Fibroblast of mammary gland (primary cell): ENCODE data around the gene RHBDF1.
"Not testable (repeated sequence)": the region's sequence is repeated elsewhere in the genome, so short reads cannot be mapped to it uniquely, and the experiment has no call there.

Experiments
- DNase-seq: peaks from one replicate; pipeline ENCODE4 v3.0.0-alpha.2; 2010; ENCODE audit warnings: low read depth
- H3K4me3 ChIP-seq: 2 replicates; pipeline ENCODE4 v1.5.1; 2011; ENCODE audit warnings: low read depth, mild to moderate bottlenecking, low read length, moderate library complexity; ENCODE audit not compliant: control insufficient read depth
- TF ChIP-seq, protein P1 (sequence below): conservative IDR thresholded peaks from 2 replicates; pipeline ENCODE4 v1.5.1; 2011; ENCODE audit warnings: low read depth, low read length, inconsistent platforms; ENCODE audit not compliant: control insufficient read depth, insufficient read depth

Gene RHBDF1

DNA sequence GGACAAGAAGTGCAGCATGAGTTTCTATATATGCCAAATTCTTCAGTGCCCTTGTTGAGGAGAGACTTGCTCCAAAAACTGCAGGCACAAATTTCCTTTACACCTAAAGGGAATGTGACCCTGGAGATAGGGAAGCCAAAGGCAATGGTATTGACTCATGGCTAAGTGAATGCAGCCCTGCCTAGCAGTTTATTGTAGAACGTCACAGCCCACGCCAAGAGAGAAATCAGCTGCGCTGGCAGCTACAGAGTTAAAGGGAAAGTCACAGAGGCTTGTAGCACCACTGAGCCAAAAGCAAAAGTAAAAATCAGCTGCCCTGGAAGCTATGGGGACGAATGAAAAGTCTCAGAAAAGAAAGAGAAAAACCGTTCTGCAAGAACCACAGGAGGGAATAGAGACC lies 29.1 kb downstream of the RHBDF1 start:
- no peak overlapping the region for H3K4me3 ChIP-seq
- TF ChIP-seq, protein P1, sequence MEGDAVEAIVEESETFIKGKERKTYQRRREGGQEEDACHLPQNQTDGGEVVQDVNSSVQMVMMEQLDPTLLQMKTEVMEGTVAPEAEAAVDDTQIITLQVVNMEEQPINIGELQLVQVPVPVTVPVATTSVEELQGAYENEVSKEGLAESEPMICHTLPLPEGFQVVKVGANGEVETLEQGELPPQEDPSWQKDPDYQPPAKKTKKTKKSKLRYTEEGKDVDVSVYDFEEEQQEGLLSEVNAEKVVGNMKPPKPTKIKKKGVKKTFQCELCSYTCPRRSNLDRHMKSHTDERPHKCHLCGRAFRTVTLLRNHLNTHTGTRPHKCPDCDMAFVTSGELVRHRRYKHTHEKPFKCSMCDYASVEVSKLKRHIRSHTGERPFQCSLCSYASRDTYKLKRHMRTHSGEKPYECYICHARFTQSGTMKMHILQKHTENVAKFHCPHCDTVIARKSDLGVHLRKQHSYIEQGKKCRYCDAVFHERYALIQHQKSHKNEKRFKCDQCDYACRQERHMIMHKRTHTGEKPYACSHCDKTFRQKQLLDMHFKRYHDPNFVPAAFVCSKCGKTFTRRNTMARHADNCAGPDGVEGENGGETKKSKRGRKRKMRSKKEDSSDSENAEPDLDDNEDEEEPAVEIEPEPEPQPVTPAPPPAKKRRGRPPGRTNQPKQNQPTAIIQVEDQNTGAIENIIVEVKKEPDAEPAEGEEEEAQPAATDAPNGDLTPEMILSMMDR = no peak
- peak; percentile 15 for DNase-seq

DNA sequence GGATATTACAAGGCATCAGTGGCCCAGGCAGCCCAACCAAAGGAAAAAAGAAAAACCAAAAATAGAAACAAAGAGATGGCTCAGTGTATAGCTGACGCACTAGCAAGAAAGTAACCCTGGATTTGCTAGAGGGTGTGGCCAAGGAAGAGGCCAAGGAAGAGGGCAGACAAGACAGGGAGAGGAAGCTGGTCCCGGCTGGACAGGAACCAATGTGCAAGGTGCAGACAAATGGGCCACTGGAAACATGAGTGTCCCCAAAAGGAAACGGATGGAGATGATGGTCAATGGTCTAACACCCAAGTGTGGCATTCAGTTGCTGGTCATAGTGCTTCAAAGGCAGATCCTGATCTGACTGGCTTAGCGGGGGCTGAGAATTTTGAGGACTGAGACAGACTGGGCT lies 29.7 kb downstream of the RHBDF1 start:
- H3K4me3 ChIP-seq = no peak overlapping the region
- TF ChIP-seq, protein P1 = no peak
- no peak for DNase-seq

DNA sequence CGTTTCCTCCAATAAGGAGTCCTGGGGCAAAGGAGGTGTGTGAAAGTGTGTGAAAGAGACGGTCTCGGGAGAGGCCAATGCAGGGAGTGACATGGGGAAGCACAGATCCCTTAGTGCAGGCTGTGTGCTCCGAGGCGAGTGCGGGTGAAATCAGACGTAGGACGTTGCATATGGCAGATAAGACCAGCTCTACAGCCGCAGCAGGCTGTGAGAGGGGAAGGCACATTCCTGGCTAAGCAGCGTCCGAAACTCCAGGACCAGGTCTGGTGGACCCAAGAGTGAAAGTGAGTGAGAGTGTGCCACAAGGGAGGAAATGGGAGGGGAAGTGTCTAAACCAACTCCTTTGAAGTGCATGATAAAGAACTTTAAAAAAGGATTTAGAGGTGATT lies 30.4 kb downstream of the RHBDF1 start:
- peak overlapping the region; percentile 23 for H3K4me3 ChIP-seq
- DNase-seq = peak; percentile 5
- TF ChIP-seq, protein P1 = no peak

DNA sequence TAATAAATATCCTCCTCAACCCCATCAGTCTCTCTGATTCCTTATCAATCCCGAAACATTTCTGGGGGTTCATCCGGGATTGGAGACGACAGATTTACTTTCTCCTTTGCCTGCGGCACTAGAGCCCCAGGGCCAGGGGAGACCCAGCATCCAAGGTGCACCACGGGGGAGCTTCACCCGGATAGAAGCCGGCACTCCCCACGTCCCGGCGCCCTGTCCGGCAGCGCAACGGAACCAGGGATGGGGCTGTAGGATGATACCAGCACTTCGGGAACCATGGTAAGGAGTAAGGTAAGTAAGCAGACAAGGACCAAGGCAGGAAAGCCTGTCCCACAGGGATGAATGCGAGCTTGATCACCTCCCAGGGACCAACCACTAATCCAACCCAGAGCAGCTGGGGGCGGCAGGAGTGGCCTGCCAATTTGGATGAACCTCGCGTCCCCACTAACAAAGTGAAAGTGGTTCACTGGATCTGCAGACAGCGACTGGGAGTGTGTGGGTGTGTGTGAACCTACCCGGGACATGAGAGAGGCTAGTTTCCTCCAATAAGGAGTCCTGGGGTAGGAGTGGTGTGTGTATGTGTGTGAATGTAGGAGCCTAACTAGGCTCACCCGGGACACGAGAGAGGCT lies 30.9 kb downstream of the RHBDF1 start:
- DNase-seq = peak; percentile 61
- TF ChIP-seq, protein P1 = no peak
- H3K4me3 ChIP-seq = peak overlapping the region; percentile 23

DNA sequence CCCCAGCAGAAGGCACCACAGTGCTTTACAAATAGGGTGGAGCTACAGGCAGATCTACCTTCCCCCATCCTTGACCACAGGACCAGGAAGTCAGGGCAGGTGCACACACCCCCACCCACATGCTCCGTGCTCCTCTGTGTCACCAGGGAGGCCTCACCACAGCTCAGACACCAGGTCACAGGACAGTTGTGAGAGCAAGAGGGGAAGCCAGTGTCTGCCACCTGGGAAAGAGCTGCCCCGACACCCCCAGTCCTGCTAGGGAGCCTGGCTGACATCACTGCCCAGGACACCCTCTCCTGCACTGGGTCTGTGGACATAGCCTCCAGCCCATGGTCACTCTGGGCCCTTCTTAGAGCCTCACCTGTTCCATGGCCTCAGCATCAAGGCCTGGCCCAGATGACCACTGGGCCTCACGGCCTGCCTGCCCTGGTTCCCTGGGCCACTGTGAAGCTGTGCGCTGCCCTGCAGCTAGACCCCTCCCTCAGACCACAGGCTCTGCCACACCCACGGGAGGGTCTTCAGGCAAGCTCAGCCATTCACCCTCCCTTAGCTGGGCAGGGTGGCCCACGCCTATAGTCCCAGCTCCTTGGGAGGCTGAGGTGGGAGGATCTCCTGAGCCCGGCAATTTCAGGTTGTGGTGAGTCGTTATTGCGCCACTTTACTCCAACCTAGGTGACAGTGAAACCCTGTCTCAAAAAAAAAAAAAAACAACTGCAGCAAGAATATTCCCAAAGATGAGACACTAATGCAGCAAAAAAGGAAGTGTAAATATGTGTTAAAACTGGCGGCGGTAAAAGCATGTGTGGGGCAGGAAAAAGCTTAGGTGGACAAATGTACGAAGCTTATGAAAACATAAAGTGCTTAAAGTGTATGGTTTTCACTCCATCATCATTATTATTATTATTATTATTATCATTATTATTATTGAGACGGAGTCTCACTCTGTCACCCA lies 33.2 kb downstream of the RHBDF1 start:
- no peak overlapping the region for H3K4me3 ChIP-seq
- DNase-seq = no peak
- TF ChIP-seq, protein P1 = no peak

DNA sequence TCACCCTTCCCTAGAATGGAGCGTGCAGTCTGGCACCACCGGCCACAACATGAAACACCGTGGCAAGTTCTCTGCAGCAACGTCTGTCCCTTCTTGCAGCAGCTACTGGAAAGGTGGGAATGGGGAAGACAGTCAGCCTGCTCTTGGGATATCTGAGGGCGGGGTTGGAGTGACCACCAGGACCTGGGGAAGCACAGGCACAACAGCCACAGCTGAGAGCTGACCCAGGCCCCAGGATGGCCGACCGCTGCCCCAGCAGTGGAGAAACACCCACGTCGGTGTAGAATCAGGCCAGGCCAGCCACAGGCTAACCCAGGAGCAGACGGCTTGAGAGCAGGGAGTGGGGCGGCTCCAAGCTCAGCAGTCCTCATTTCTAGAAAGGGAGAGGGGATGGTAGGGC lies 34.2 kb downstream of the RHBDF1 start:
- not testable (repeated sequence) for H3K4me3 ChIP-seq, DNase-seq

DNA sequence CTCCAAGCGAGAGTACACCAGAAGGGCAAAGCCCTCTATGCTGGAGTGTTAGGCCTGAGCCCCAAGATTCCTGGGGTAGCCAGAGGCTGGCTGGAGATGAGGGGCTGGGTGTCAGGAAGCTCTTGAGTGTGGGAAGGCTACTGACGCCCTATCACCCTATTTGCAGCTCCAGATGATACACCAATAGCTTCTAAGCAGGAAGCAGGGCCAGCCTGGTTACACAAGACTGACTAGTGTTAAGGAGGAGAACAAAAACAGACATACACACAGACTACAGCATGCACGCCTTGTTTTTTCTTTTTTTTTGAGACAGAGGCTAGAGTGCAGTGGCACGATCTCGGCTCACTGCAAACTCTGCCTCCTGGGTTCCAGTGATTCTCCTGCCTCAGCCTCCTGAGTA lies 34.9 kb downstream of the RHBDF1 start:
- TF ChIP-seq, protein P1 = no peak
- no peak overlapping the region for H3K4me3 ChIP-seq
- peak; percentile 12 for DNase-seq
